OCI-M1 (cell line): ENCODE measurements around the gene TPO.

Experiments used
- DNase-seq: peaks from one replicate; lab custom pipeline; 2025; lab: John Stamatoyannopoulos, UW

TPO gene

DNA sequence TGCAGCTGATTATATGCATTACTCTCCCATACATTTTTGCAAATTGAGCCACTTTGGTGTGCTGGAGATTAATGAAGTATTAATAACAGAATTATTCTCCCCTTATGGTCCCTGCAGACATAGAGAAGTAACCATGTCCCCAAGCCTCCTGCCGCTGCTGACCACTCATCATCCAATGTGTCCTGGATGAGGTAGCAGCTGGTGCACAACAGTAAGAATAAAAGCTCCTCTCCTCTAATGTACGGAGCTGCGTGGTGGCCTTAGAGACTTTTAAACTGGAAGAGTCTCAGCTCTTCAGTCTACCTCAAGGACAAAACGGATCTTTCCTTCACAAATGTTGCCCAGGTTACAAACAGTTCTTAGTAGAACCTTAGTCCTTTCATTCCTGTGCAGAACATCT is 37.7 kb downstream of the TPO start:
- no peak for DNase-seq

DNA sequence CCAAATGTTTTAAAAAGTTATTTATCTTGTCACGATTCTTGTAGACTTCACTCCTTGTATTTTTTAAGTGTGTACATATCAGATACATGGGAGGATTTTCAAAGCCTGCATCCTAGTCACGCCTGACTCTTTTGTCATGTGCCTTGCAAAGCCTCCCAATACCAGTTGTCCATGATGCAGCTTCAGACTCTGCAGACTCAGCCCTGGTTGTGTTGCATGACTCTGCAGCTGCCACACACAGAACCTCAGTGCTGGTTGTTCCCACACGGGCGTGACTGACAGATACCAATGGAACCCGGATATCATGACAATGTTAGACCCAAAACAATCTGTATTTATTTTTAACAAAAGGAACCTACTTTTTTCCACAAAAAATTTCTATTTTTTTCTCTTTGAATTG is 38.2 kb downstream of the TPO start:
- no peak for DNase-seq

DNA sequence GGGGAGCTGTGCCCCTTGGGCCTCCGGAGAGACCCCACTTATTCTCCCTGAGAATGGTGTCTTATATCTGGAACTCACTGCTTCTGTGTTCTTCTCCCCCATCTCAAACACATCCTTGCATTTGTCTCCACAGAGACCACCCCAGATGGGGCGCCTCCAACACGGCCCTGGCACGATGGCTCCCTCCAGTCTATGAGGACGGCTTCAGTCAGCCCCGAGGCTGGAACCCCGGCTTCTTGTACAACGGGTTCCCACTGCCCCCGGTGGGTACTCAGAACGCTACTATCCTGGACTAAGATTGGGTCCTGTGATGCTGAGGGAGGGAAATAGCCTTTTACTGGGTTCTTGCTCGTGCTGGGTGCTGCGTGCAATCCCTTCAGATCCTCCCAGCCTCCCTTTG is 40.3 kb downstream of the TPO start:
- no peak for DNase-seq

DNA sequence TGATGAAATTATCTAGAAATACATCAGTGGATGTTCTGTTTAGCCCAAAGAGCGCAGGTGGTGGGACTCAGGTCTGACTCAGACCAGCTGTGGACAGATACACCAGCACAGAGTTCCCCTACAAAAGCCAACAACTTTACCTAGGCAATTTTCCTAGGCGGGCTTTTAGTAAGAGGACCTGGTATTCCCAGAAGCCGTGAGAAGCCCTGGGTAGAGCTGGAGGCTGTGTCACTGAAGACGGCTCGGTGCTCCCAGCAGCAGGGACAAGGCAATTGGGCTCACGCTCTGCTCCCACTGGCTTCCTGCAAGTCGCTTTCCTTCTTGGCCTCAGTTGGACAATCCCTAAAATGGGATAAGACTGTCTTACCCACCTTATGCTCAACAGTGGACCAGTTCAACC is 41.1 kb downstream of the TPO start:
- no peak for DNase-seq

DNA sequence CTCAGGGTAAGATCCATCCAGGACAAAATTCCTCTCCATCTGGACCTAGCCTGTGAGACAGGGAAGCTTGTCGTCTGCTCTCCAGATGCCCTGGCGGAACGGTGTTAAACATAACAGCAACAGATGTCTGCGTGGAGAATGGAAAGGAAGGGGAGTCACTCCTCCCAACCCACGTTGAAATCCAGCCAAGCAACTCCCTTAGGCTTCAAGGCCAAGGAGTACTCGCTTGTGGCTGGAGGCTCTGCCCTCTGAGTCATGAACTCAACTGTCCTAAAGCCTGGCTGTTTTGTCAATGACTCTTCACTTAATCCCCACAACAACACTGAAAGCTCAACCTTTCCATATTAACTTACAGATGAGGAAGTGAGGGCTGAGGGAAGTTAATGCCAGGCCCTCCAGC is 42.2 kb downstream of the TPO start:
- no peak for DNase-seq

DNA sequence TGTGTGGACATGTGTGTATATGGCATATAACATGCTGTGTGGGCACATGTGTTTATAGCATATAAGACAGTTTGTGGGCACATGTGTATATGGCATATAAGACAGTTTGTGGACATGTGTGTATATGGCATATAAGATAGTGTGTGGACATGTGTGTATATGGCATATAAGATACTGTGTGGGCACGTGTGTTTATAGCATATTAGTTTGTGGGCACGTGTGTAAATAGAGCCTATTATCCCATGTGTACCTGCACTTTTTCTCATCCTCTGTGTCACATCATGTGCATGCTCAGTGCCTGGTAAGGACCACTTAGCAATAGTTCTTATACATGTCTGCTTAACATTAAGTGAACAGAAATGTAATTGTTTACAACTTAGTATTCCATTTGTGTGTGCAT is 45.2 kb downstream of the TPO start:
- DNase-seq = no peak

DNA sequence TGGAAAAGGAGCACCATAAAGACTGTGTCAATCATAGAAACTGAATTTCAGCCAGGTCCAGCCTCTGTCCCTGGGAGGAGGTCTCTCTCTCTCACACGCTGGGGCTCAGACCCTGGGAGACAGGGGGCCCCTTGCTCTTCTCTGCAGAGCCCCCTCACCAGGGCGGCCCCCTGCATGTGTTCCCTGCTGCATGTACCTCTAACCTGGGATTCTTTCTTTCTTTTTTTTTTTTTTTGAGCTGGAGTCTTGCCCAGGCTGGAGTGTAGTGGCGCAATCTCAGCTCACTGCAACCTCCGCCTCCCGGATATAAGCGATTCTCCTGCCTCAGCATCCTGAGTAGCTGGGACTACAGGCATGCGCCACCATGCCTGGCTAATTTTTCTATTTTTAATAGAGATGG is 46.5 kb downstream of the TPO start:
- no peak for DNase-seq

DNA sequence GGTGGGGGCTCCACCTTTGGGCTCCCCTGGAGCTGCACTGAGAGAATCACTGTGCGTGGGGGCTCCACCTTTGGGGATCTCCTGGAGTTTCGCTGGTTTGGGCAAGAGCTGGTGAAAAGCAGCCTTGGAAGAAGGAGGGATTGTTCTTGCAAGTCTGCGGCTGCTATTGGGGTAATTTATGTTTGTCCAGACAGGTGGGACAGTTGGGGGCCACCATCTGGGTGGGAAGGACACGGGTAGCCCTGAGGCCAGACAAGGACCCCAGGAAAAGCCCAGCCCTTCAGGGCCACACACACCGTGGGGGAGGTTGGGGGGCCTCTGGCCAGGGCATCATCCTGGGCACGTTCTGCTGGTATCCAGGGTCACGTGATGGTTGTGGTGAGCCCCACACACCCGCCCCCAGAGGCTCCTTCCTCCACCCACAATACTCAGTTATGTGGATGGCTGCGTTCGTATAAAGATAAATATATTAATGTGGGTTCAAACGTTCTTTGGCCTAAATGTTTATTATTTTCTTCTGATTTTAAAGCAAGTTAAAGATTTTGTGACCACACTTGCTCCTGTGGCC is 47.7 kb downstream of the TPO start:
- DNase-seq = no peak

DNA sequence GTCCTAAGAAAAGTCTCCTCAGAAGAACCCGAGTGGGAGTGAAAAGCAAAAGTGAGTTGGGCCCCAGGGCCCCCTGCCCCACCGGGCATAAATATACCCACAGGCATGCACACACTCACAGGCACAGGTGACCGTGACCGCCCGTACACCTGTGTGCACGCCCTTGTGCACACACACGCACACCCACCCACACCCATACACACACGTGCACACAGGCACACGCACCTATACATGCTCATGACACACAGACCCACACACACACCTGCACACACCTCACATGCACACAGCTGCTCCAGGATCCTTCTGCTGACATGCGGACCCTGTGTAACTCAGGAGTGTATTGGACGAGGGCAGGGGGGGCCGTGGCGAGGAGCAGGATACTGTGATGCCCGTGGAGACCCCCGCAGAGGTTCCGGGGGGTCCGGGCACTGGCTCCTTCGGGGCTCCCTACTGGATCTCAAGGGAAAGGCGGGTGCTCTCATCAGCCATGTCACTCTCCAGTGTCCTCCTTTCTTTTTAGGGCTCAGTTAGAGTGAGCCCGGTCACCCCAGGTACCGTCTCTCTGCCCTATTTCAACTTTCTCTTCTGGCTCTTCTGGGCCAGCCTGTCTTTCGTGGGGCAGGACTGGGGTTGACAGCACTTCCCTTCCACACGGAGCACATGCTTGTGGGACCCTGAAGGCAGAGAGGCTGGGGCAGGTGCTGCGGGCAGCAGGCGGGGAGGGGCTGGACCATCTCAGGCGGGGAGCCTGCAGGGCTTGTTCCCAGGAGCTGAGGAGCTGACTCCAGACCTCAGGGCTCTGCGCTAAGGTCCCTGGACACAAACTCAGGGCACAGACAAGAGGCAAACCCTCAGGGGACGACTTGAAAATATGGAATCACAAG is 48.5 kb downstream of the TPO start:
- DNase-seq = no peak

DNA sequence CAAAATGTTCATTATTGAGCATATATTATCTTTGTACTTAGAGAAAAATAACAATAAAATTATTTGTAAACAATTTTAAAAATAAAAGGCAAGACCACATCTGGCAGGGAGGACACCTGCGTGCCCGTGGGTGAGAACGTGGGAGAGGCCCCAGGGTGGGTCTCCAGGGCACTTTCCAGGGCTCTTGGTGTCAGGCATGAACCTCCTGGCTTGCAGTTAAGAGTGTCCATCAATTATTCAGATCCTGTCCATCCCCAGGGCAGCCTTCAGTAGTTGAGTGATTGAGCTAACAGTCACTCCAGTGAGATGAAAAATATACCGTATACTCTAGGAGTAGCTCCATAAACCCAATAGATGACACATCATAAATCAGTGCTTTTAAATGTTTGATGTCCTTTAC is 49.7 kb downstream of the TPO start:
- DNase-seq = no peak

DNA sequence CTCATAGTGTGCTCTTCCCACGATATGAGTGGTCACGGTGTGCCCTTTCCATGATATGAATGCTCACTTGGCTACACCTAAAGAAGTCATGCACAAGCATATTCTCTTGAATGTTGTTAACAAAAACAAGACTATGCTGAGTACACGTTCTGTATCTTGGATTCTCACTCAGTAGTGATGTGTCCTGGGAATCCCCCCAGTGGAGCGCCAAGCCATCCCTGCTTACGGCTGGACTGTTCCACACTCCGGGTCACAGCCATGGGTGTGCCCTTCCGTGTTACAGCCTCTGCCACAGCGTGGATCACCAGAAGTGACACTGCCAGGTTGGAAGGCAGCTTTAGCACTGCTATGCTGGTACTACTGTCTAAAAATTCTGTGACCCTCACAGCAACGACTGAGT is 59.1 kb downstream of the TPO start:
- DNase-seq = no peak

DNA sequence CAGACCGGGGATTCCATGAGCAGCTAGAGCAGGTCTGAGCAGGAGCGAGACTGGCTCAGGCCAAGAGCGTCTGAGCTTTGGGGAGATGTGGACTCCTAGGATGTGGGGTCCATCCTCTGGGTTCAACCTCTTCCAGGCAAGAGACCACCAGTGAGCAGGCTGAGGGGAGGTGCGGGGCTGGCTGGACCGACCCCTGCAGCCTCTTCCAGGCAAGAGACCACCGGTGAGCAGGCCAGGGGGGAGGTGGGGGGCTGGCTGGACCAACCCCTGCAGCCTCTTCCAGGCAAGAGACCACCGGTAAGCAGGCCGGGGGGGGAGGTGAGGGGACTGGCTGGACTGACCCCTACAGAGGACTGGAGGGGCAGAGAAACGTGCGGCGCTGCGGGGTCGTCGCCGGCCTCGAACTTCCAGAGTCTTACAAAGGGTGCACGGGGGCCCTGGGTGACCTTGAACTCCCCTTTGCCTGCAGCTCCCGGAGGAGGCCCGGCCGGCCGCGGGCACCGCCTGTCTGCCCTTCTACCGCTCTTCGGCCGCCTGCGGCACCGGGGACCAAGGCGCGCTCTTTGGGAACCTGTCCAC is 63.4 kb downstream of the TPO start:
- no peak for DNase-seq

DNA sequence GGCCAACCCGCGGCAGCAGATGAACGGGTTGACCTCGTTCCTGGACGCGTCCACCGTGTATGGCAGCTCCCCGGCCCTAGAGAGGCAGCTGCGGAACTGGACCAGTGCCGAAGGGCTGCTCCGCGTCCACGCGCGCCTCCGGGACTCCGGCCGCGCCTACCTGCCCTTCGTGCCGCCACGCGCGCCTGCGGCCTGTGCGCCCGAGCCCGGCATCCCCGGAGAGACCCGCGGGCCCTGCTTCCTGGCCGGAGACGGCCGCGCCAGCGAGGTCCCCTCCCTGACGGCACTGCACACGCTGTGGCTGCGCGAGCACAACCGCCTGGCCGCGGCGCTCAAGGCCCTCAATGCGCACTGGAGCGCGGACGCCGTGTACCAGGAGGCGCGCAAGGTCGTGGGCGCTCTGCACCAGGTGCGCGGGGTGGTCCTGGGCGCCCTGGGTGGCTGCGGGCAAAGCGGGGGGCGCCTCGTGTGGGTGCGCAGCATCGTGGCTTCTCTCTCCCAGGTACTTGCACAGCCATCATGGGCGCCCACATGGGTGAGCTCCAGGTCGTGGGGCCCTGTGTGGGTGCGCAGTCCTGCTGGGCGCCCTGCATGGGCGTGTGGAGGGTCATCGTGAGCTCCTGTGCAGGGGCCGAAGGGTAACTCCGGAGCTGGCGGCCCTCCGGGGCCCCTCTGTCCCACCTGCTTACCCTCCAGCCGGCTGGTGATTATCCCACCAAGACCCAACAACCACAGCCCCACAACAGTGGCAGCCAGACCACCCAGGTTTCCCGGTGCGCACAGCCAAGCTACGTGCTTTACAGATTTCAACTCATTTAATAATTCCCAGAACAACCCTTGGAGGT is 64.2 kb downstream of the TPO start:
- DNase-seq = no peak

DNA sequence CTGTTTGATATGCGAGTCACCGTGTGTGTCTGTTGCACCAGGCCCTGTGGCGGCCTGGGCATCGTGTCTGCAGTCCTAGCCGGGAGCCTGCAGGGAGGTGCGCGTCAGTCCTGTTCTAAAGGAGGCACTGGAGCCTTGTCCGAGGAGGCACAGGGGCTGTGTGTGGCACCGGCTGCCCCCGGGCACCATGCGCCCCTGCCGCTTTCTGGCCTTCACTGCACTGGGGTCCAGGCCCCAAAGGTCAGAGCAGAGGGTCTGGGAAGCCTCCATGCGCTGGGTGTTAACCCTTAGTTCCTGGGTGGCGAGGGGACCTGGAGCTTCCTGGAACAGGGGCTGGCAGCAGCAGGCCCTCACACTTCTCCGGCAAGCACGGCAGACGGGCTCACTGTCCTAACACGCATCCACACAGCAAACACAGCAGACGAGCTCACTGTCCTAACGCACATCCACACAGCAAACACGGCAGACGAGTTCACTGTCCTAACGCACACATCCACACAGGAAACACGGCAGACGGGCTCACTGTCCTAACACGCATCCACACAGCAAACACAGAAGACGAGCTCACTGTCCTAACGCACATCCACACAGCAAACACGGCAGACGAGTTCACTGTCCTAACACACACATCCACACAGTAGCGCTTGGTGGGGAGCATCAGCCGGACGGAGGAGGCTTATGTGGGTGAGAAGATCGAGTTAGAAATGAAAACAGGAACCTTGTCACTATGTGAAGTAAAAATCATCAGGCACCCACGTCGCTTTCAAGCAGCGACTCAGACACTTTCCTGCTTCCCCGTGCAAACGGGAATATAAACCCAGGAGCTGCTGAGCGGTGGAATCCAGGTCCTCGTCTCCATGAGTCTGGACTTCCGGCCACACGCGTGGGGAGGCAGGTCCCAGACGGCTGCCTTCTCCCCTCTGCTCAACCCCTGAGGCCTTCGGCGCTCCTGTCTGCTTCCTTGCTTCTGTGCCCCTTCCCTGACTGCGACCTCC is 65.3 kb downstream of the TPO start:
- DNase-seq = no peak

DNA sequence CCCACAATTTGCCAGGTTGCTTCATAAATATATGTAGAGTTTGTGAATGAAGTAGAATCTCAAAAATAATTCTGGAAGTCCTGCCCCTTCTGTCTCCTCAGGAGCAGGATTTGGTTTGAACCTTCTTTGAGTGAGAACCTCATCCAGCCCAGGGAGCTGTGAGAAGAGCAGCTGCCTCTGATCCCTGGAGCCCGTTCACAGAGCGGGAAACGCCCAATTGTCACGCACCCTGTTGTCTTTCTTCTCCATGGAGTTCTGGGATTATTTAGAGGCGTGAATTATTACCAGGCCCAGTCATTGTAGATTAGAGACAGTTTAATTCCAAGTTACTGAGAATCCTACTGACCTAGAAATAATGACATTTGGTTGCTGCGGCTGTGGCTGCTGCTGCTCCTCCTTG is 66.1 kb downstream of the TPO start:
- no peak for DNase-seq

DNA sequence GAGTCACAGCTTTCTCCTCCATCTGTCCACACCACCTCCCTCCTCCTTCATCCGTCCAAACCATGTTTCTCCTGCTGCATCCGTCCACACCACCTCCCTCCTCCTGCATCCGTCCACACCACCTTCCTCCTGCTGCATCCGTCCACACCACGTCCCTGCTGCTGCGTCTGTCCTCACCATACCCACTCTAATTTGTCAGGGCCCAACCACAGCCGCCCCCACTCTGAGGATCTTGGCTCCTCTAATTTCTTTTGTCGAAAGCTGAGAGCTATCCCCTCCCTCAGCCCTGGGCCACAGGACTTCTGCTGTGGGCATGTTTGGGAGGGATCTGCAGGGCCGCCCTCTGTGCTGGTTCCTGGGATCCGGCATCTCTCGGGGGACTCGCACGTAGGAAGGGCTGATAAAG is 67.4 kb downstream of the TPO start:
- no peak for DNase-seq

DNA sequence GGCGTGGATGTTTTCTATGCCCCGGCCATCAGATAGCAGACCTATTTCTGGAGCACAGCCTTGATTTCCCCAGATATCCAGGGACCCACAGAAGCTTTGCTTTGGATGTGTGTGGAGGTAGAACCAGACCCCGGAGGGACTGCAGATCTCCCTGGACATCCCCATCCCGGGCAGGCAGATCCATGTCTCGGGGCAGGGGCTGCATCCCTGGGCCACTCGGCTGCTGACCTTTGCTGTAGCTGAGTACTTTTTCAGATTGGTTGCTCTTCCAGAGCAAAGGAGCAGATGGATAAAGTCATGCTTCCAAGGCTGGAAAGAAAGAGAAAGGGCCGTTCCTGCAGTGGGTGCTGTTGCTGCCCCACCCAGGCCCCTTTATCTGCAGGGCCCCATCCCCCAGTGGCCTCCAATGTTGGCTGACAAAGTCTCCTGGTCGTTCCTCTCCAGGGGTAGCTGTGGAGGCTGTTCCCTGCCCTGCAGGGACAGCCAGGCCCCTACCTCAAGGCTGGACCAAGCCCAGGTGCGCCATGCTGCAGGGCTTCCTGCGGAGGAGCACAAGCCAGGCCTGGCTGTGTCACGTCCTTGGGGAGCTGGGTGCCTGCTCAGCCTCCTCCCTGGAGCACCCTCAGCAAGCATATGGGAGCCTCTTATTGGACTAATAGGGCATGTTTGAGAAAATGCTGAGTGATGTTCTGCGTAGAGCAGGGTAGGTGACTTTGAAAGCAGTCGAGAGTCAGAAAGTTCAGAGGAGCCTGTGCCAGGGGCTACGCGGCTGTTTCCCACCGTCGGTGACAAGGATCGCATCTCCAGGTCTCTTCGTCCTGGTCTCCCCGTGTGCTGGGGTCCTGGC is 68.4 kb downstream of the TPO start:
- DNase-seq = no peak

DNA sequence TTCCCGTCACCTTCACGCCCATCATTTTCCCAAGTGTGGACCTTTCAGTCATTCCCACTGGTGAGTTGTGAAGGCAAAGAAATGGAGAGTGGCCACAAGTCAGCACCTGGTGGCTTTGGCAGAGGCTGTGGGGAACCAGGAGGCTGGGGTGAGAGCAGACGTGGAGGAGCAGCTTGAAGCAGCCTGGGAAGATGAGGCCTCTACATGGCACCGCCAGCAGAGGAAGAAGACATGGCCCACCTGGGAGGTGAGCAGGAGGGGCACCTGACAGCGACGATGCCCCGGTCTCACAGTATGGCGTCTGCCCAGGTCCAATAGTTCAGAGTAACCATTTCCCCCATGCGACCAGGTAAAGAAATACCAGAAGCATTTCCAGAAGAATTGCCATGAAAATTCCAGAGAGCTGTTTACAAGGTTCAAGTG is 69.0 kb downstream of the TPO start:
- DNase-seq = no peak

DNA sequence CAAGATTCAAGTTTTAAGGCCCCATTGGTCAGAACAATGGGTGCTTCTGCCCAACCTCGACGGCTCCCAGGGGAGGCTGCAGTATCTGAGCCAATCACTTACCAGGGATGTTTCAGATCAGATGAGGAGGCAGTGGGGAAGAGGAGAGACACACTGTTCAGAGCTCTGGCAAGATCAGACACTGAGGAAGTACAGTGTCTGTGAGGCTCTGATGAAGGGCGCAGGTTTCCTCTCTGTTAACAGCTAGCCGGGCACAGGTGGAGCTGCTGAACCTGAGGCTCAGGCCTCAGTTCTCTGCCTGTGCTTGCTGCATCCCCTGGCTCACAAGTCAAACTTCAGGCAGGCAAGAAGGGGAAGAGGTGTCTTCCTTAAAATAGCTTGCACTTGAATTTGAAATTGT is 69.7 kb downstream of the TPO start:
- no peak for DNase-seq

DNA sequence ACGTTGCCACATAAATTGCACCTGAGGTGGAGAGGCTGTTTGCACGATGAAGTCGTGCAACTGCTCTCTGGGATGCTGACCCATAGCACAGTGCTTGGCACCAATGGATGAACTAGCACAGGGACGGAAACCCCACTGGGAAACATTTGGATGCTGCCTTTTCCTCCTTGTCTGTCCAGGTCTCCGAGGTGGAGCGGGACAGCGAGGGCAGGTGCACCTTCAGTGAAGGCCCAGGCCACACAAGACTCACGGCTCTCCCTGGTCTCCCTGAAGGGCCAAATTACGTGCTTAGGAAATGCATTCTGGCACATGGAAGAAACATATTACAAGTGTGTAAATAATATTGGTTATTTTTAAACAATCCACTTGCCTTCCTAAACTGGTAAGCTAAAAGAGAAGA is 70.3 kb downstream of the TPO start:
- DNase-seq = no peak
